Activated CD4-positive, alpha-beta T cell treated with anti-CD3 and anti-CD28 coated beads, Interleukin-10, Interleukin-2, amounts not matched to agents 100 ng/mL and 50 ng/mL, durations not matched to agents 16 hours and 8 hours (primary cell): ENCODE data around the gene TSPAN7.
A peak's percentile ranks its signal among the peaks of the same experiment; 100 is the strongest.

Experiments used
- DNase-seq: peaks from one replicate; pipeline ENCODE4 v3.0.0-alpha.2; 2020

Gene TSPAN7

DNA sequence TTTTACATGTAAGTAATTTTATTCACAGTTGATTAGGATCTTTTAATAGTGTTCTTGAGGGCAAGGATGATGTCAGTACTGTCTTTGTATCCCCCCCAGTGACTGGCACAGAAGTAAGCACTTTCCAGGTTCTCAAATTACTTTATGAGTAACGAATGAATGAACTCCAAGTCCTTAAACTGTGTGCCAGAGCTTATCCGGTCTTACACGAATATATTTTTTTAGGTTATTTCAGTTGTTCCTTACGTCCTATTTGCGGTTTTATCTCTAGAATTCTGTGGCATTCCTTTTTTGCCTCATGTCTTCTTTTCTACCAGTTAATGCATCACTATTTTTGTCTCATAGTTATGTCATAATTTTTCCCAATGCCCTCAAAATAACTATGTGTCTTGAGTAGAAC, 133.1 kb downstream of the TSPAN7 start:
- DNase-seq, result no peak

DNA sequence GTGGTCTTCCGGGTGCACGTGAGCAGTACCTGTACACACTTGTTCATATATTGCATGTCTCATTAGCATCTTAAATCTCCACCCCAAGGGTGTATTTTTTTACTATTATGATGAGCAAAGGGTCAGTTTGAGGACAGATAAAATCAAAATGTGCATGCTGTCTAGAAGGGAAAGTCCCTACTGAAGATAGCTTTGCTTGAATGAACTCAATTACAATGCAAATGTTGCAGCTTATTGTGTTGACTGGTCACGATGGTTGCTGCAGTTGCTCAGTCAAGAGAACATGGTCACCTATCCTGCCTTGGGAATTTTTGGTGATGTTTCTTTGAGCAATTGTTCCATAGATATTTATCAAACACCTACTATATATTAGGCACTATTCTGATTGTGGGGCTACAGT, 136.1 kb downstream of the TSPAN7 start:
- DNase-seq, result no peak

DNA sequence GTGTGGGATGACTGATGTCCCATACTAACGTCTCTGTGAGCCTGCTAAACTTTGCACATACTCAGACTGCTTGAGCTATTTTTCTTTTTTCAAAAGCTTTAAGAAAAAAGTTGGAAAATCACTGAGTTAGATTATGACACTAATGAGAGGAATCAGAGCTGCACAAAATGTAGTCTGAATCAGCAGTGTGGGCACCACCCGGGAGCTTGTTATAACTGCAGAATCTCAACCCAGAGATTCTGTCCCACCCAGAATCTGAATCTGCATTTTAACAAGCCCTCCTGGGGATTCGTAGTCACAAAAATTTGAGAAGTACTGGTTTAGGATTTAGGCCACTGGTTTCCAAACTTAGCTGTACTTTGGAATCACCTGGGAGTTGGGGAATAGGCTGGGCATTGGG, 137.8 kb downstream of the TSPAN7 start:
- DNase-seq, result no peak

DNA sequence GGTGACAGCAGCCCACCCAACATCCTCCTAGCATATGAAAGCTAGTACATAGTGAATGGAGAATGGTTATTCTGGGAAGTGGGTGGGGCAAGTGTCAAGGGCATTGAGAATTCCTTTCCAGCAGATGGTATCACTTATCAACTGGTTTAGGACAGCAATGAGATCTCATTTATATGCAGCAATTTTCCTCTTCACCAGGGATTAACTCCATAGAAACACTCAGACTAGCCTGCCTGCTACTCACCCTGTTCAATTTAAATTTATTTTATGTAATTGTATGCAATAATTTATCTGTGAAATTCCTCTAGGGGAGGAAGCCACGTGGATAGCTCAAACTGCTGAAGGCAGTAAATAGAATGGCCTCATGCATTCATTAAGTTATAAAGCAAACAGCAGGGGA, 138.4 kb downstream of the TSPAN7 start:
- DNase-seq, result no peak

DNA sequence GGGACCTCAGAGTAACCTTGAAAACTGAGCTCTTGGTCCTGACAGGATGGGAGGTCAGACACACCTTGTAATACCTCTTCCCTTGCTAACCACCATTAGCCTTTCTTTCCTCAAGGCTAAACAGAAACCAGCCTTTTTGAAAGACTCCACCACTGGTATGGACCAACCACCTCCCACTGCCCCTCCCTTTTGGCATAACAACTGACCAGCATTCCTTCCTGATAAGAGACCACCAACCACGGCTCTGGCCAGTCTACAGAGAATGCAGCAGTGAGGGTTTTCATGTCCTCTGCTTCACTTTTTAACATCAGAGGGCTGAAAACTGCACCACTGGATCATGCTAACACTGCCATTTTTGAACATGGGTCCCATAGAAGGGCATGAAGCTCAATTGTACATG, 139.7 kb downstream of the TSPAN7 start:
- no peak for DNase-seq

DNA sequence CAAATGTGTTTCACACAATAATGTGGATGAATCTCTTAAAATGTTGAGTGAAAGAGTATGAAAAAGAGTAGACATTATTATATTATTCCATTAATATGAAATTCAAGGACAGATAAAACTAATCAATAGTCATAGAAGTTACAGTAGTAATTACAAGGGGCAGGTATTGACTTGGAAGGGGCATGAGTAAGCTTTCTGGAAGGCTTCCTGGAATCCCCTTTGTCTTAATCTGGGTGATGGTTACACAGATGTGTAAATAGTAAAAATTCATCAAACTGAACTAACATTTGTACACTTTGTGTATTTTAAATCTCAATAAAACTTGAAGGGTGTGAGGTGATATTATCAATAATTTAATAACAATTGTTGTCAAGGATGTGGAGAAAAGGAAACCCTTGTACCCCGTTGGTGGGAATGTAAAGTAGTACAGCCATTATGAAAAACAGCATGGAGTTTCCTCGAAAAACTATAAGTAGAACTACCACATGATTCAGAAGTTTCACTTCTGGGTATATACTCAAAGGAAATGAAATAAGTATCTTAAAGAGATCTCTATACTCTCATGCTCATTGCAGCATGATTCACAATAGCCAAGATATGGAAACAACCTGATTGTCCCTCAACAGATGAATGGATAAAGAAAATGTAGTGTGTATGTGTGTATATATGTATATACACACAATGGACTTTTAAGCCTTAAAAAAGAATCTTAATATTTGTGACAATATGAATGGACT, 143.0 kb downstream of the TSPAN7 start:
- peak; percentile 31 for DNase-seq

DNA sequence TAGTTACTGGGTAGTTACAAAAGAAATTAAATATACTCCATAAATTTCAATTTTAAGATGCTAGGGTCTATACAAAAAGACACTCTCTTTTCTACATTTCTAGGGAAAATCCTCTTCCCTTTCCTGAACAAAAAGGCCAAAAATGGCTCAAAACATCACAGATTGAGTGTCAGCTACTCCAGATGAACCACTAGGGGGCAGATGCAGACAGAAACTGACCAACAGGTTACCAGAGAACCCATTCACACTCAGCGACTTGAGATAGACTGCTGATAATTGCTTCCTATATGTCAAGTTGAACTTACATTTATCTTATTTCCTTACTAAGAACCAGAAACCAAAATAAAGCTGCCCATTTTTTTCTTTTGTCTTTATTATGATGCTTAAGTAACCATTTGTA, 156.5 kb downstream of the TSPAN7 start:
- DNase-seq, result peak; percentile 32

DNA sequence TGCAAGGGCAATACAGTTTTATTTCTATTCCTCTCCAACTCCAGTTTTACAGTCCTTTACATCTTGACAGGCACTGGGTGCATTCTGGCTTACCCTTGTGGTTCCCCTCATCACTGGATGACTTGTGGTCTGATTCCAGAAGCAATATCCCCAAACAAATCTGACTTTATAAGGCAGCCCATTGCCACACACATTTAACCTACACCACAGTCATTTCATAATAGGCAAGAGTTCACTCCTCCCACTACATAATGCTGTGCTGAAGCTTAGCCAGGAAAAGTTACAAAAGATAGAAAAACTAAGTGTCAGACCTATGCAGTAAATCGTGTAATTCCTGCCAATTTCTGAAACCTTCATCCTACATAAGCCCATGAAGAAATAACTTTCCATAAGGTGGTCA, 157.0 kb downstream of the TSPAN7 start:
- no peak for DNase-seq

DNA sequence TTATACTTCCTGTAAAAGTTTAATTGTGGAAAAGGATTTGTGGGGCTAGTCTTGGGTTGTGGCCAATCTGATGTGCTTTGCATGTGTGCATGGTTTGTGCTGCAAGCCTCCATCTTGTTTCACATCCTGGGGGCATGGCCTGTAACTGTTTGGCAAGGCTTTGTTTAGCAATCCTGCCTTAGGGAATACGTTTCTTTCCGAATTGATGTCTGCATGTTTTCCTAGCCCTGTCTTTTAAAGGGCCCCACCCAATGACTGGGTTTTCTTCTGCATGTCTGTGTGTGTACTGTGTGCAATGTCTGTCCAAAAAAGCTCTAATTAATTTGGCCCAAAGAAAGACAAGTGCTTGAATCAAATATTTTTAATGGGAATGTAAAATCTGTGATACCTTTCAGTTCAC, 165.3 kb downstream of the TSPAN7 start:
- DNase-seq, result no peak

DNA sequence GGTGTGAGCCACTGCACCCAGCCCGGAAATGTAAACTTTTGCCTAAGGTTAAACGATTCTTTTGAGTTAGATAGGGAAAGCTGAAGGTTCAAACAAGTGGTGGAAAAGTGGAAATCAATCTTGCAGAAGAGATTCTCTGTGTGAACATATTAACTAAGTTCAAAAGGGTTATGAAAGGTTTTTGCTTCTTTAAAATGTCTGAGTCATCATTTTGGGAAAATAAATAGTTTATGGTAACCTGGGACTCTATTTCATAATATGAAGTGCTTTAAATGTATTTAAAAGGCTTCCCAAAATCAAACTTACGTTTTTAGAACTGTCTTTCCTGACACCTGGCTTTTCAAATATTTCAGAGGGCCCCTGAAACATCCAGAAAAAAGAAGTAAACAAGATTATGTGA, 166.3 kb downstream of the TSPAN7 start:
- DNase-seq, result no peak

DNA sequence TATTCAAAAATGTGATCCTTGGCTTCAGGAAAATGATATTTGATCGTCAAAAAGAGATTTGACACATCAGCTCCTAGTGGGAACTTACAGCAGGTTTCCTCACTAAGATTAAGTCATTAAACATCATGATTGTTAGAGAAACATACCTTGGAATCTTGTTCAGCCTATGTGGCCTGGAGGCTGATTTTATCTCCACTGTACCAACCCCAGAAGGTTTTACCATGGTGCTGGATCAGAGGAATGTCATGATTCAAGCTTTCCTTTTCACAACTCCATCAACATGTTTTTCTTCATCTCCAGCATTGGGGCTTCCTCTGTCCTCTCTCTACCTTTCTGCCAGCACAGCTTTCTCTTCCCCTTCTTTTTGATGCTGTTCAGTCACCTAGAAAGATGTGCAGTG, 171.5 kb downstream of the TSPAN7 start:
- no peak for DNase-seq
